Breast epithelium (tissue), 4 donors: Measurements from ENCODE around the gene SIDT1. TPM values are rescaled to one million over a fixed set of nuclear protein-coding genes. Genes with fewer than 3 reads are reported as not detected.
A peak's percentile ranks its signal among the peaks of the same experiment; 100 is the strongest.

Source experiments
- DNase-seq, 2 donors: peaks; one replicate each; pipeline ENCODE4 v3.0.0-alpha.2; 2019; ENCODE audit warnings: low spot score in 2 of 2
- H3K27ac ChIP-seq, 2 donors: fragments of 200-600 bp; sonication (generic) in 1 of 2; one replicate each; pipeline ENCODE4 v1.5.1; 2016 to 2019; ENCODE audit warnings: mild to moderate bottlenecking in 1 of 2
- H3K27me3 ChIP-seq, 2 donors: fragments of 200-600 bp; sonication (generic) in 1 of 2; one replicate each; pipeline versions ENCODE4 v1.5.1 to v1.6.0; 2017 to 2019; ENCODE audit warnings: control low read depth in 1 of 2, mild to moderate bottlenecking in 1 of 2
- H3K36me3 ChIP-seq: fragments of 200-600 bp; one replicate; pipeline ENCODE4 v1.5.1; 2019
- H3K4me1 ChIP-seq, 2 donors: fragments of 200-600 bp; sonication (generic); one replicate each; pipeline ENCODE4 v1.5.1; 2016 to 2019; ENCODE audit warnings: control low read depth in 1 of 2
- H3K4me3 ChIP-seq, 3 donors: fragments of 200-600 bp; sonication (generic); 1 replicate in 2 of 3; 2 replicates in 1 of 3; pipeline ENCODE4 v1.5.1; 2016 to 2019; ENCODE audit warnings: mild to moderate bottlenecking in 3 of 3, moderate library complexity in 2 of 3
- H3K9me3 ChIP-seq, 2 donors: fragments of 200-600 bp; sonication (generic) in 1 of 2; one replicate each; pipeline ENCODE4 v1.5.1; 2016 to 2019; ENCODE audit warnings: control low read depth in 1 of 2
- POLR2A ChIP-seq: fragments of 450-650 bp; IDR thresholded peaks from one replicate; pipeline ENCODE4 v1.6.1; 2016; ENCODE audit warnings: antibody characterized with exemption, mild to moderate bottlenecking, moderate library complexity
- POLR2AphosphoS5 ChIP-seq, 3 donors: sonication (generic); formaldehyde crosslinking; IDR thresholded peaks; one replicate each; pipeline ENCODE4 v1.6.1; 2017; ENCODE audit warnings: antibody characterized with exemption in 3 of 3
- intact Hi-C: fragments of 100-400 bp; cut with DNase I; formaldehyde crosslinking; loops from one replicate; pipeline ENCODE4 v1.15.1; 2023; ENCODE audit warnings: low total_unique reads
- total RNA-seq, 3 donors: library from RNA; depleted of rRNA; stranded (reverse); fragments of >200 nt; gene quantifications; one replicate each; pipeline ENCODE4 v1.1.0, GENCODE V29; 2016
- TF ChIP-seq, protein P1 (sequence below), 3 donors: fragments of 450-650 bp; IDR thresholded peaks; one replicate each; pipeline ENCODE4 v1.5.1; 2016 to 2017; ENCODE audit warnings: antibody characterized with exemption in 3 of 3, mild to moderate bottlenecking in 3 of 3, moderate library complexity in 3 of 3

Gene SIDT1
- total RNA-seq, 3 donors from 2014 or later: 3.8 to 95.0 (median 52.8) TPM

DNA sequence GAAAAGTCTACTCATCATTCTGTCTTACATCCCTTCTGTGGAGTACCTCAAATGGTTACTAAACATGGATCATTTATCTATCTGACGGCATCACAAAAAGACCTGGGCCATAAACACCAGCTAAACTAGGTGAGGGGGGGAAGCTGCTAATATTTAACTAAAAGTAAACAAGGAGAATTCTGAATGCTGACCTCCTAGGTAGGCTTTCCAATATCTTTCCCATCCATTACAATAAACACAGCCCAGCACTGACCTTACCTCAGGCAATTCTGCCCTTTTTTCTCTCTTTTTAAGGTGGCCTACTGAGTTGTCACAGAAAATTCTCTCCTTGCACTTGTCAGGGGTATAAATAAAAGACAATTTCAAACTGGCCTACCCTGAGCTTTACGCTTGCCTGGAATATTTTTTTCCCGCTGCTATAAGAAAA, 131.0 kb downstream of the SIDT1 start:
- intact Hi-C loops: no loop called here
- no peaks in the 10 kb centered on the region for H3K4me1 ChIP-seq
- no peaks in the 10 kb centered on the region for H3K9me3 ChIP-seq
- H3K36me3 ChIP-seq: peaks cover 4% of the 10 kb centered on the region
- no peak for DNase-seq
- no peak overlapping the region for H3K4me3 ChIP-seq
- H3K27me3 ChIP-seq: no peaks in the 10 kb centered on the region
- no peak overlapping the region for H3K27ac ChIP-seq
- TF ChIP-seq POLR2A: no peak
- TF ChIP-seq POLR2AphosphoS5 (IDR thresholded peaks at IDR 0.05): no peak
- TF ChIP-seq, protein P1, sequence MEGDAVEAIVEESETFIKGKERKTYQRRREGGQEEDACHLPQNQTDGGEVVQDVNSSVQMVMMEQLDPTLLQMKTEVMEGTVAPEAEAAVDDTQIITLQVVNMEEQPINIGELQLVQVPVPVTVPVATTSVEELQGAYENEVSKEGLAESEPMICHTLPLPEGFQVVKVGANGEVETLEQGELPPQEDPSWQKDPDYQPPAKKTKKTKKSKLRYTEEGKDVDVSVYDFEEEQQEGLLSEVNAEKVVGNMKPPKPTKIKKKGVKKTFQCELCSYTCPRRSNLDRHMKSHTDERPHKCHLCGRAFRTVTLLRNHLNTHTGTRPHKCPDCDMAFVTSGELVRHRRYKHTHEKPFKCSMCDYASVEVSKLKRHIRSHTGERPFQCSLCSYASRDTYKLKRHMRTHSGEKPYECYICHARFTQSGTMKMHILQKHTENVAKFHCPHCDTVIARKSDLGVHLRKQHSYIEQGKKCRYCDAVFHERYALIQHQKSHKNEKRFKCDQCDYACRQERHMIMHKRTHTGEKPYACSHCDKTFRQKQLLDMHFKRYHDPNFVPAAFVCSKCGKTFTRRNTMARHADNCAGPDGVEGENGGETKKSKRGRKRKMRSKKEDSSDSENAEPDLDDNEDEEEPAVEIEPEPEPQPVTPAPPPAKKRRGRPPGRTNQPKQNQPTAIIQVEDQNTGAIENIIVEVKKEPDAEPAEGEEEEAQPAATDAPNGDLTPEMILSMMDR (IDR thresholded peaks at IDR 0.05): no peak

DNA sequence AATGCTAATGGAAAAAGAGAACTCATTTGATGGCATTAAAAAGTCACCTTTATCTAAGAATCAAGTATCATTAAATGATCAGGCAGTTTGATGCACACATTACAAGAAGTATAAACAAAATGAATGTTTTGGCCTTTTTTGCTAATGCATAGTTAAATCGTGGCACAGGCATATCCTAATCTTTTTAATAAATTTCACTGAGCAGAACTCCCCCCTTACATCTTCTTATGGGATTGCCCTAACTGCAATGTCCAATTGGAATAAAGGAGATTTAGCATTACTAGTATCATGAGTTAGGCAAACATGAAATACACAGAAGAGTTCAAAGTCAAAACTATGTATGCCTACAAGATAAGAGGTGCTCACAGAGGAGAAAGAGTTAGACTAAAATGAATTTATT, 131.4 kb downstream of the SIDT1 start:
- no peak overlapping the region for H3K27ac ChIP-seq
- intact Hi-C loops: no loop called here
- no peaks in the 10 kb centered on the region for H3K9me3 ChIP-seq
- no peaks in the 10 kb centered on the region for H3K27me3 ChIP-seq
- H3K36me3 ChIP-seq: peaks cover 4% of the 10 kb centered on the region
- H3K4me3 ChIP-seq: no peak overlapping the region
- TF ChIP-seq, protein P1 (IDR thresholded peaks at IDR 0.05): no peak
- TF ChIP-seq POLR2AphosphoS5 (IDR thresholded peaks at IDR 0.05) (no peak), POLR2A (no peak)
- DNase-seq: no peak
- no peaks in the 10 kb centered on the region for H3K4me1 ChIP-seq

DNA sequence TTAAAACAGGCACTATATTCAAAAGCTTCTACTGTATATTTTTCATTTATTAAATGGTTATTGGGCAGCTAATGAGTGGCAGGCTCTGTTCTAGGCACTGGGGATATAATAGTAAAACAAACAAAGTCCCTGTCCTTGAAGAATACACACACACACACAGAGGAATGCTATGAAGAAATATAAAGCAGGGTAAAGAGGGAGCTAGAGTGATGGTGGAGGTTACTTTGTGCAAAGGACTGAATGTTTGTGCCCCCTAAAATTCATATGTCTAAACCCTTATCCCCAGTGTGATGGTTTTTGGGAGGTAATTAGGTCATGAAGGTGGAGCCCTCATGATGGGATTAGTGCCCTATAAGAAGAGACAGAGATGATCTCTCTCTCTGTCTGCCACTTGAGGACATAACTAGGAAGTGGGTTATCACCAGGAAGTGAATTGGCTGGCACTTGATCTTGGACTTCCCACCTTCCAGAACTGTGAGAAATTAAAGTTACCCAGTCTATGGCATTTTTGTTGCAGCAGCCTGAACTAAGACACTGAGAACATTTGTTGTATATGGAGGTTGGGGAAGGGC, 132.3 kb downstream of the SIDT1 start:
- intact Hi-C loops: no loop called here
- peaks cover under 1% of the 10 kb centered on the region for H3K36me3 ChIP-seq
- no peaks in the 10 kb centered on the region for H3K27me3 ChIP-seq
- H3K27ac ChIP-seq: no peak overlapping the region
- no peaks in the 10 kb centered on the region for H3K4me1 ChIP-seq
- H3K4me3 ChIP-seq: no peak overlapping the region
- no peak for DNase-seq
- TF ChIP-seq POLR2AphosphoS5 (IDR thresholded peaks at IDR 0.05) (no peak), POLR2A (no peak)
- TF ChIP-seq, protein P1 (IDR thresholded peaks at IDR 0.05): no peak
- H3K9me3 ChIP-seq: no peaks in the 10 kb centered on the region

DNA sequence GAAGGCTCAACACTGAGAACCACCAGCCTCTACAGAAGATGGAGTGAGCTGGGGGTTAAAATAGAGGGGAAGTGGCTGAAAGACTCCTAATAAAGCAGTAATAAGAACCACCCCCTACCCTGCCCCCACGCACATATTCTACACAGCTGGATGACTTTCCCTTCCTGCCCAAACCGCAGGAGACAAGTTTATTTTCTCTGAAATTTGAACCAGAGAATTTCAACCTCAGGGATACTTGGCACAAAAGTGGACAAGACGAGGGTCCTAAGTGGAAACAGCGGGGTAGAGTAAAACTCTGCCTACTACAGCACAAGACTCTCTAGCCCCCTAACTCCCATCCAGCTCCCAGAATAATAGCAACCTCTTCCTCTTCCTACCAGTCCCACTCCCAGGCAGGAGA, 135.7 kb downstream of the SIDT1 start:
- intact Hi-C loops: no loop called here
- DNase-seq: no peak
- no peak overlapping the region for H3K4me3 ChIP-seq
- TF ChIP-seq POLR2A: no peak
- TF ChIP-seq, protein P1 (IDR thresholded peaks at IDR 0.05): no peak
- no peak for TF ChIP-seq POLR2AphosphoS5 (IDR thresholded peaks at IDR 0.05)
- H3K27me3 ChIP-seq: no peaks in the 10 kb centered on the region
- no peaks in the 10 kb centered on the region for H3K36me3 ChIP-seq
- no peaks in the 10 kb centered on the region for H3K9me3 ChIP-seq
- no peaks in the 10 kb centered on the region for H3K4me1 ChIP-seq
- H3K27ac ChIP-seq: peak overlapping the region; percentile 14 to 54

DNA sequence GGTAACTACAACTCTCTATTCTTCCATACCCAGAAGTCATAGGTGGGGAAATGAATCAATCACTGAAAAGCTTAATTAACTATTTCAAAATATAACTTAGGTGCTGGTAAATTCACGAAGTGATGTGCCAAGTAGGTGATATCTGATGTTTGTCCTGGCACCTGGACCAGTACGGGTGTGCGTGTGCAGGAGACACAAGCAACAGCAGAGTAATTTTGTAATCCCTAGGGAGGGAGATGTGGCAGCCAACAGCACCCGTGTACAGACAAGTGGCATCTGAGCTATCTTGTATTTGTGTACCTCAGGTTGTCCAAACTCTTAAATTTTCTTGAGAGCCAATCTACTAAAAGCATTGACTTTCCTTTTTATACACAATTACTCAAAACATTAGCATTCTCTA, 141.2 kb downstream of the SIDT1 start:
- Histone ChIP-seq H3K9me3 (no peaks in the 10 kb centered on the region), H3K27me3 (no peaks in the 10 kb centered on the region), H3K36me3 (no peaks in the 10 kb centered on the region), H3K4me1 (no peaks in the 10 kb centered on the region), H3K27ac (no peak overlapping the region), H3K4me3 (no peak overlapping the region)
- no peak for TF ChIP-seq POLR2A
- no peak for DNase-seq
- intact Hi-C loops: no loop called here
